A549 (cell line): ENCODE results near the gene F11. TPM values are rescaled to one million over a fixed set of nuclear protein-coding genes. Genes with fewer than 3 reads are reported as not detected.
"Not testable (repeated sequence)": the region's sequence is repeated elsewhere in the genome, so short reads cannot be mapped to it uniquely, and the experiment has no call there.

Experiments used
- ATAC-seq, 2 experiments: fragments of 200-7000 bp in 1 of 2; fragments of >200 bp in 1 of 2; cut with Nextera tagmentation in 1 of 2; cut with Tn5 transposase in 1 of 2; 3 replicates each; pipeline versions ENCODE4 v1.8.0 to v1.9.1; 2018 to 2020; ENCODE audit warnings: mild to moderate bottlenecking in 1 of 2, moderate library complexity in 1 of 2
- CTCF ChIA-PET: fragments of 300-600 bp; sonication (Branson Sonifier 250); formaldehyde crosslinking; extraction: SDS; loops from one replicate; lab custom pipeline; 2021; ENCODE audit warnings: antibody characterized with exemption, inconsistent platforms; lab: Yijun Ruan, JAX
- POLR2A ChIA-PET: fragments of 350-600 bp; formaldehyde crosslinking; extraction: SDS; loops from one replicate; lab custom pipeline; 2021; ENCODE audit warnings: antibody characterized with exemption, inconsistent platforms; lab: Yijun Ruan, JAX
- DNase-seq, 2 experiments: peaks; one replicate each; pipeline versions ENCODE4 v3.0.0 to v3.0.0-alpha.2; 2011 to 2016; ENCODE audit warnings: low read depth in 1 of 2, low spot score in 1 of 2
- FAIRE-seq: peaks from 2 replicates; lab custom pipeline; 2011; peaks lifted over from hg19 to GRCh38; lab: Jason Lieb, UNC
- H3K27ac ChIP-seq, 2 experiments: fragments of >200 bp; sonication (Bioruptor Twin); formaldehyde crosslinking; 3 replicates each; pipeline ENCODE4 v1.5.1; 2016 to 2017
- H3K4me1 ChIP-seq: fragments of >200 bp; sonication (Bioruptor Twin); formaldehyde crosslinking; 3 replicates; pipeline ENCODE4 v1.6.1; 2016
- H3K4me2 ChIP-seq: fragments of >200 bp; sonication (Bioruptor Twin); formaldehyde crosslinking; 3 replicates; pipeline ENCODE4 v1.6.1; 2016
- H3K4me3 ChIP-seq: fragments of >200 bp; sonication (Bioruptor Twin); formaldehyde crosslinking; 3 replicates; pipeline ENCODE4 v1.5.1; 2016
- H3K9me3 ChIP-seq: fragments of >200 bp; sonication (Bioruptor Twin); formaldehyde crosslinking; 3 replicates; pipeline ENCODE4 v1.6.1; 2016
- BCL3 ChIP-seq: fragments of >200 bp; sonication (Bioruptor Twin); formaldehyde crosslinking; IDR thresholded peaks from 3 replicates; pipeline ENCODE4 v1.6.1; 2016
- BHLHE40 ChIP-seq: IDR thresholded peaks from 2 replicates; pipeline ENCODE4 v1.6.1; 2012; ENCODE audit warnings: low read depth, low read length, inconsistent platforms
- CEBPB ChIP-seq, 2 experiments: fragments of >200 bp in 1 of 2; sonication (Bioruptor Twin) in 1 of 2; formaldehyde crosslinking in 1 of 2; IDR thresholded peaks; 2 replicates each; pipeline ENCODE4 v1.6.1; 2012 to 2016
- EHF ChIP-seq: fragments of 250-450 bp; sonication (Bioruptor Pico); IDR thresholded peaks from 2 replicates; pipeline ENCODE4 v1.5.0; 2020; ENCODE audit warnings: mild to moderate bottlenecking
- EHMT2 ChIP-seq: fragments of 200-600 bp; sonication (generic); IDR thresholded peaks from 2 replicates; pipeline ENCODE4 v1.6.1; 2016; ENCODE audit warnings: antibody characterized with exemption, low read depth, mild to moderate bottlenecking, moderate library complexity
- FOXS1 ChIP-seq: fragments of 250-450 bp; sonication (Bioruptor Pico); IDR thresholded peaks from 2 replicates; pipeline ENCODE4 v1.5.0; 2020; ENCODE audit warnings: mild to moderate bottlenecking, moderate library complexity
- HDAC2 ChIP-seq: fragments of 200-600 bp; sonication (generic); IDR thresholded peaks from 2 replicates; pipeline ENCODE4 v1.6.1; 2016
- HMGXB4 ChIP-seq: fragments of 250-450 bp; sonication (Bioruptor Pico); IDR thresholded peaks from 2 replicates; pipeline ENCODE4 v1.5.0; 2021; ENCODE audit warnings: mild to moderate bottlenecking, moderate library complexity, borderline replicate concordance
- HOXA7 ChIP-seq: fragments of 250-450 bp; sonication (Bioruptor Pico); IDR thresholded peaks from 2 replicates; pipeline ENCODE4 v1.5.0; 2020; ENCODE audit warnings: mild to moderate bottlenecking, moderate library complexity
- JUNB ChIP-seq: fragments of >200 bp; sonication (Bioruptor Twin); formaldehyde crosslinking; IDR thresholded peaks from 2 replicates; pipeline ENCODE4 v1.6.1; 2016
- KDM1A ChIP-seq: fragments of 200-600 bp; sonication (generic); IDR thresholded peaks from 2 replicates; pipeline ENCODE4 v1.6.1; 2016; ENCODE audit warnings: low read depth, mild to moderate bottlenecking
- PHF8 ChIP-seq: fragments of 200-600 bp; sonication (generic); IDR thresholded peaks from 2 replicates; pipeline ENCODE4 v1.6.1; 2016; ENCODE audit warnings: low read depth, mild to moderate bottlenecking, antibody characterized with exemption, moderate library complexity, borderline replicate concordance
- REST ChIP-seq: fragments of 200-600 bp; sonication (generic); IDR thresholded peaks from 2 replicates; pipeline ENCODE4 v1.6.1; 2016; ENCODE audit warnings: antibody characterized with exemption, mild to moderate bottlenecking, moderate library complexity
- RNF2 ChIP-seq: fragments of 200-600 bp; sonication (generic); IDR thresholded peaks from 2 replicates; pipeline ENCODE4 v1.6.1; 2016; ENCODE audit warnings: low read depth, mild to moderate bottlenecking, antibody characterized with exemption, moderate library complexity, borderline replicate concordance
- ZC3H11A ChIP-seq: fragments of 450-650 bp; IDR thresholded peaks from 2 replicates; pipeline ENCODE4 v1.6.1; 2014; ENCODE audit warnings: antibody characterized with exemption, mild to moderate bottlenecking
- WGBS: methylation state at CpG from one replicate; pipeline ENCODE4 v1.1.6; 2017; ENCODE audit errors: missing lambda C conversion rate; 5-methylcytosine and 5-hydroxymethylcytosine counted together
- polyA plus RNA-seq, 4 experiments: library from polyadenylated mRNA; depleted of rRNA in 3 of 4; stranded (reverse); fragments of >200 nt; fragmentation: RNase III in 1 of 4; extraction: RNeasy Plus Mini Kit Qiagen cat#74134 plus additional on column Dnase treatment in 1 of 4; gene quantifications; 2 replicates in 3 of 4; 3 replicates in 1 of 4; pipeline ENCODE4 v1.2.3, GENCODE V29; 2011 to 2017

The F11 gene
- polyA plus RNA-seq, 2 of the 4 experiments (the other 2 are of a cell fraction), result not detected

GRCh38 chr4:186241616-186242015, 24.4 kb upstream of the F11 start:
- Histone ChIP-seq H3K27ac (no peak overlapping the region), H3K4me1 (no peaks in the 10 kb centered on the region), H3K9me3 (no peaks in the 10 kb centered on the region), H3K4me2 (no peak overlapping the region), H3K4me3 (no peak overlapping the region)
- CTCF ChIA-PET, result interaction anchor here (1.1 kb wide), 1 partner anchor 40 kb away, joined by 6 read pairs; no protein-coding TSS in a partner anchor
- POLR2A ChIA-PET, result no interaction called here
- ATAC-seq (no peak), FAIRE-seq (no peak), DNase-seq (no peak)
- 55% methylated on average over 4 of the region's 4 CpGs for WGBS
- TF ChIP-seq PHF8 (no peak), HDAC2 (no peak), EHMT2 (no peak), EHF (CRISPR knock-in tag) (no peak), CEBPB (IDR thresholded peaks at IDR 0.05) (no peak)

GRCh38 chr4:186242031-186242430, 24.0 kb upstream of the F11 start:
- 61% methylated on average over 10 of the region's 10 CpGs for WGBS
- FAIRE-seq, H3K4me2 ChIP-seq, POLR2A ChIA-PET, H3K9me3 ChIP-seq, H3K27ac ChIP-seq, H3K4me1 ChIP-seq, DNase-seq, H3K4me3 ChIP-seq, CTCF ChIA-PET, ATAC-seq: not testable (repeated sequence)

- Histone ChIP-seq H3K27ac (no peak overlapping the region), H3K4me3 (no peak overlapping the region), H3K4me1 (no peaks in the 10 kb centered on the region), H3K9me3 (no peaks in the 10 kb centered on the region), H3K4me2 (no peak overlapping the region)
- ATAC-seq (no peak), DNase-seq (no peak), FAIRE-seq (no peak)
- WGBS, result 78% methylated on average over 2 of the region's 2 CpGs
- ChIA-PET CTCF (no interaction called here), POLR2A (no interaction called here)
- no peak for TF ChIP-seq HOXA7 (CRISPR knock-in tag)
- no peak for TF ChIP-seq FOXS1 (CRISPR knock-in tag)
- TF ChIP-seq BCL3, result no peak
Measured at GRCh38 chr4:186243331-186243730, 22.7 kb upstream of the F11 start.

GRCh38 chr4:186244835-186245234, 21.2 kb upstream of the F11 start:
- H3K4me1 ChIP-seq, result no peaks in the 10 kb centered on the region
- WGBS, result 28% methylated on average over 5 of the region's 5 CpGs
- no peaks in the 10 kb centered on the region for H3K9me3 ChIP-seq
- ATAC-seq, result no peak
- no peak overlapping the region for H3K4me3 ChIP-seq
- H3K27ac ChIP-seq, result no peak overlapping the region
- H3K4me2 ChIP-seq, result no peak overlapping the region
- TF ChIP-seq RNF2 (no peak), PHF8 (no peak), REST (no peak), BHLHE40 (no peak), KDM1A (no peak), HMGXB4 (CRISPR knock-in tag) (no peak), ZC3H11A (no peak), JUNB (no peak)
- TF ChIP-seq, all 56 proteins: peak for 0
- FAIRE-seq (no peak), DNase-seq (no peak)
- POLR2A ChIA-PET, result no interaction called here
- CTCF ChIA-PET, result no interaction called here

GRCh38 chr4:186247062-186247752, 18.8 kb upstream of the F11 start:
- H3K4me3 ChIP-seq, ATAC-seq, H3K4me2 ChIP-seq, POLR2A ChIA-PET, H3K27ac ChIP-seq, FAIRE-seq, H3K9me3 ChIP-seq, H3K4me1 ChIP-seq, CTCF ChIA-PET, DNase-seq: not testable (repeated sequence)
- 65% methylated on average over 9 of the region's 9 CpGs for WGBS
